Heart left ventricle (tissue), 16 donors: ENCODE results near the gene FBXW2. TPM values are rescaled to one million over a fixed set of nuclear protein-coding genes. Genes with fewer than 3 reads are reported as not detected.

Source experiments
- ATAC-seq, 4 donors: fragments of 200-7000 bp; cut with Tn5 transposase; one replicate each; pipeline ENCODE4 v1.9.1; 2020 to 2022; ENCODE audit warnings: moderate library complexity in 4 of 4, mild to moderate bottlenecking in 3 of 4, moderate number of reproducible peaks in 1 of 4
- DNase-seq, 5 donors: peaks; one replicate each; pipeline ENCODE4 v3.0.0-alpha.2; 2020
- H3K27ac ChIP-seq, 12 donors: fragments of 200-600 bp; sonication (generic) in 4 of 12; one replicate each; pipeline versions ENCODE4 v1.5.0 to v1.8.0; 2016 to 2022; ENCODE audit warnings: mild to moderate bottlenecking in 2 of 12
- H3K27me3 ChIP-seq, 9 donors: fragments of 200-600 bp; sonication (generic) in 2 of 9; one replicate each; pipeline versions ENCODE4 v1.5.1 to v1.8.0; 2016 to 2022; ENCODE audit warnings: mild to moderate bottlenecking in 3 of 9
- H3K36me3 ChIP-seq, 9 donors: fragments of 200-600 bp; sonication (generic) in 2 of 9; one replicate each; pipeline versions ENCODE4 v1.5.0 to v1.8.0; 2018 to 2022; ENCODE audit warnings: mild to moderate bottlenecking in 2 of 9
- H3K4me1 ChIP-seq, 12 donors: fragments of 200-600 bp; sonication (generic) in 4 of 12; one replicate each; pipeline versions ENCODE4 v1.5.0 to v1.8.0; 2016 to 2022; ENCODE audit warnings: mild to moderate bottlenecking in 3 of 12
- H3K4me3 ChIP-seq, 12 donors: fragments of 200-600 bp; sonication (generic) in 4 of 12; one replicate each; pipeline versions ENCODE4 v1.5.0 to v1.8.0; 2017 to 2022; ENCODE audit warnings: mild to moderate bottlenecking in 9 of 12, moderate library complexity in 4 of 12
- H3K9me3 ChIP-seq, 12 donors: fragments of 200-600 bp; sonication (generic) in 4 of 12; one replicate each; pipeline versions ENCODE4 v1.5.0 to v1.8.0; 2016 to 2022; ENCODE audit warnings: mild to moderate bottlenecking in 1 of 12
- CTCF ChIP-seq, 12 donors: fragments of 200-600 bp; sonication (generic) in 4 of 12; IDR thresholded peaks; one replicate each; pipeline versions ENCODE4 v1.5.0 to v1.8.0; 2018 to 2022; ENCODE audit warnings: antibody characterized with exemption in 12 of 12, mild to moderate bottlenecking in 5 of 12
- POLR2A ChIP-seq, 2 donors: fragments of 450-650 bp; IDR thresholded peaks; one replicate each; pipeline ENCODE4 v1.6.1; 2017; ENCODE audit warnings: antibody characterized with exemption in 2 of 2, mild to moderate bottlenecking in 2 of 2, moderate library complexity in 2 of 2
- WGBS, 4 donors: extraction: QIAGEN DNeasy Blood & Tissue Kit in 2 of 4; methylation state at CpG; one replicate each; pipeline versions ENCODE4 v1.1.5 to v1.1.7; 2013 to 2018; 5-methylcytosine and 5-hydroxymethylcytosine counted together
- intact Hi-C, 10 donors: fragments of 100-400 bp; cut with DNase I; formaldehyde crosslinking; loops; one replicate each; pipeline versions ENCODE4 v1.11.1 to v1.14.2; 2022
- polyA plus RNA-seq, 2 donors: library from polyadenylated mRNA; stranded (reverse); fragments of 200-250 nt; gene quantifications; one replicate each; pipeline ENCODE4 v1.2.3, GENCODE V29; 2013
- total RNA-seq, 9 donors: library from RNA; depleted of rRNA in 2 of 9; stranded (reverse); fragments of >200 nt in 2 of 9; fragmentation: NEBNext Ultra II Directional in 3 of 9; extraction: Animal tissue kit (Norgen Biotek cat#: 25700) in 3 of 9; gene quantifications; one replicate each; pipeline versions ENCODE4 v1.1.0 to v1.2.4, GENCODE V29; 2016 to 2023
- donor health status: ischemic (EF 13 %, LVEDD 7.1; RV severe dilation, severe dysfunction).
- donor health status: healthy with polysubstance abuse.
- donor health status: DM: no; HTN: yes; CAD: no.
- donor health status: DM: no; HTN: no; CAD: no.
- donor health status: ischemic (EF 25% LVEDD 6.9; RV normal size, moderate dysfunction).
- donor health status: ischemic (EF 25% LVEDD 5.7; RV mildly dilated, moderate dysfunction).
- donor health status: healthy.
- donor health status: DM: yes; HTN: yes; CAD: no.
- donor health status: ischemic (EF 35%, LVEDD 5.7; RV mildly dilated, moderate dysfunction).
- donor health status: nonischemic (EF 11% LVEDD 7.7; RV severe dilation, severe dysfunction).
- donor health status: DM: yes; HTN: yes; CAD: no.
- donor health status: PGD.
- donor health status: ischemic (EF 29% LVEDD 5.4; RV normal size, mild dysfunction).
- donor health status: nonischemic (EF 23%, LVEDD 6.1; RV moderate dilation, normal function).

FBXW2 gene
- total and polyA plus RNA-seq, 11 donors, result 7.9 to 58.7 (median 41.0) TPM

- Histone ChIP-seq H3K4me1 (peaks cover 0 to 27% (median 0%) of the 10 kb centered on the region in 12 donors), H3K27ac (no peak overlapping the region), H3K9me3 (no peaks in the 10 kb centered on the region), H3K36me3 (peaks cover 0 to 88% (median 62%) of the 10 kb centered on the region in 9 donors), H3K27me3 (no peaks in the 10 kb centered on the region), H3K4me3 (no peak overlapping the region)
- TF ChIP-seq POLR2A (IDR thresholded peaks at IDR 0.05) (no peak), CTCF (IDR thresholded peaks at IDR 0.05) (no peak)
- 93 to 96% (median 95%) methylated on average over 9 of the region's 9 CpGs for WGBS, 4 donors
- DNase-seq (no peak), ATAC-seq (no peak)
- intact Hi-C loops, result loop anchor here in 8 of 10 donors (2.0 to 5.0 kb wide), 5 partner anchors 37 to 302 kb away; no protein-coding TSS in a partner anchor
These were observed 33.3 kb downstream of the FBXW2 start for GRCh38 chr9:120759755-120760400.

- Histone ChIP-seq H3K27ac (no peak overlapping the region), H3K9me3 (no peaks in the 10 kb centered on the region), H3K4me3 (no peak overlapping the region), H3K4me1 (peaks cover 0 to 27% (median 0%) of the 10 kb centered on the region in 12 donors), H3K36me3 (peaks cover 0 to 75% (median 49%) of the 10 kb centered on the region in 9 donors), H3K27me3 (no peaks in the 10 kb centered on the region)
- no peak for ATAC-seq
- intact Hi-C loops, result loop anchor here in 8 of 10 donors (2.0 to 5.0 kb wide), 4 partner anchors 178 to 304 kb away; no protein-coding TSS in a partner anchor
- 83 to 95% (median 91%) methylated on average over 3 of the region's 3 CpGs for WGBS, 4 donors
- TF ChIP-seq POLR2A (IDR thresholded peaks at IDR 0.05), result no peak
- no peak for TF ChIP-seq CTCF (IDR thresholded peaks at IDR 0.05)
- DNase-seq, result no peak
These were observed 34.7 kb downstream of the FBXW2 start for GRCh38 chr9:120758544-120758943.

- H3K4me1 ChIP-seq, result peaks cover 0 to 27% (median 0%) of the 10 kb centered on the region in 12 donors
- no peak for ATAC-seq
- peak overlapping the region in 1 of 12 donors; percentile 66 for H3K27ac ChIP-seq
- 74 to 79% (median 77%) methylated on average over 6 of the region's 6 CpGs for WGBS, 4 donors
- H3K36me3 ChIP-seq, result peaks cover 0 to 62% (median 36%) of the 10 kb centered on the region in 9 donors
- TF ChIP-seq POLR2A (IDR thresholded peaks at IDR 0.05) (no peak), CTCF (IDR thresholded peaks at IDR 0.05) (no peak)
- DNase-seq, result no peak
- no peaks in the 10 kb centered on the region for H3K9me3 ChIP-seq
- no peaks in the 10 kb centered on the region for H3K27me3 ChIP-seq
- H3K4me3 ChIP-seq, result no peak overlapping the region
- intact Hi-C loops, result loop anchor here in 9 of 10 donors (2.0 to 5.0 kb wide), 5 partner anchors 180 to 305 kb away; no protein-coding TSS in a partner anchor
These were observed 35.9 kb downstream of the FBXW2 start for GRCh38 chr9:120757026-120757913.

GRCh38 chr9:120756531-120756930, 36.7 kb downstream of the FBXW2 start:
- Histone ChIP-seq H3K36me3 (peaks cover 0 to 55% (median 31%) of the 10 kb centered on the region in 9 donors), H3K4me1 (peaks cover 0 to 27% (median 0%) of the 10 kb centered on the region in 12 donors), H3K27ac (peak overlapping the region in 1 of 12 donors; percentile 66), H3K4me3 (no peak overlapping the region), H3K27me3 (no peaks in the 10 kb centered on the region), H3K9me3 (no peaks in the 10 kb centered on the region)
- ATAC-seq (no peak), DNase-seq (no peak)
- no peak for TF ChIP-seq POLR2A (IDR thresholded peaks at IDR 0.05)
- TF ChIP-seq CTCF (IDR thresholded peaks at IDR 0.05), result no peak
- intact Hi-C loops, result loop anchor here (1.0 to 5.0 kb wide), 7 partner anchors 180 to 306 kb away; no protein-coding TSS in a partner anchor
- WGBS, 4 donors, result 3 to 20% (median 11%) methylated on average over 1 of the region's 1 CpG
